Nephron (organoid): ENCODE data around the gene TEX261.

Source experiments
- H3K27ac Mint-ChIP-seq, 3 experiments: 2 replicates each; pipeline ENCODE4 v1.8.0; 2020; ENCODE audit warnings: mixed read lengths in 3 of 3, mild to moderate bottlenecking in 2 of 3, moderate library complexity in 1 of 3
- H3K27me3 Mint-ChIP-seq: 2 replicates; pipeline ENCODE4 v1.8.0; 2021; ENCODE audit warnings: low read depth, mild to moderate bottlenecking, moderate library complexity, mixed read lengths
- H3K36me3 Mint-ChIP-seq: 2 replicates; pipeline ENCODE4 v1.8.0; 2020; ENCODE audit warnings: low read depth, mixed read lengths
- H3K4me1 Mint-ChIP-seq: 2 replicates; pipeline ENCODE4 v1.8.0; 2020; ENCODE audit warnings: mixed read lengths
- H3K4me3 Mint-ChIP-seq, 3 experiments: 2 replicates each; pipeline ENCODE4 v1.8.0; 2020; ENCODE audit warnings: mild to moderate bottlenecking in 3 of 3, mixed read lengths in 3 of 3, moderate library complexity in 2 of 3
- H3K9me3 Mint-ChIP-seq: 2 replicates; pipeline ENCODE4 v1.8.0; 2020; ENCODE audit warnings: mixed read lengths
- CTCF ChIP-seq, 3 experiments: fragments of 200-600 bp; sonication (generic); IDR thresholded peaks; one replicate each; pipeline ENCODE4 v1.5.0; 2021; ENCODE audit warnings: antibody characterized with exemption in 3 of 3; ENCODE audit not compliant: unreplicated experiment in 3 of 3

The TEX261 gene

GRCh38 chr2:70948337-70949003 lies 46.2 kb downstream of the TEX261 start:
- Mint-ChIP-seq H3K36me3 (no peaks in the 10 kb centered on the region), H3K27ac (no peak overlapping the region), H3K4me3 (peak overlapping the region; percentile 61 to 69 (median 67)), H3K9me3 (no peaks in the 10 kb centered on the region), H3K4me1 (no peaks in the 10 kb centered on the region), H3K27me3 (peaks cover 88% of the 10 kb centered on the region)
- TF ChIP-seq CTCF (IDR thresholded peaks at IDR 0.05; ENCODE audit: unreplicated experiment in 3 of 3) = peak; percentile 93

GRCh38 chr2:70947556-70948184 lies 47.0 kb downstream of the TEX261 start:
- H3K9me3 Mint-ChIP-seq = no peaks in the 10 kb centered on the region
- H3K36me3 Mint-ChIP-seq = no peaks in the 10 kb centered on the region
- H3K27me3 Mint-ChIP-seq = peaks cover 88% of the 10 kb centered on the region
- TF ChIP-seq CTCF (IDR thresholded peaks at IDR 0.05; ENCODE audit: unreplicated experiment in 3 of 3) = no peak
- no peak overlapping the region for H3K4me3 Mint-ChIP-seq
- no peaks in the 10 kb centered on the region for H3K4me1 Mint-ChIP-seq
- no peak overlapping the region for H3K27ac Mint-ChIP-seq

GRCh38 chr2:70946832-70947442 lies 47.7 kb downstream of the TEX261 start:
- H3K4me1 Mint-ChIP-seq = no peaks in the 10 kb centered on the region
- H3K36me3 Mint-ChIP-seq = no peaks in the 10 kb centered on the region
- H3K27ac Mint-ChIP-seq = no peak overlapping the region
- TF ChIP-seq CTCF (IDR thresholded peaks at IDR 0.05; ENCODE audit: unreplicated experiment in 3 of 3) = peak; percentile 69 to 79 (median 76)
- H3K27me3 Mint-ChIP-seq = peaks cover 88% of the 10 kb centered on the region
- no peak overlapping the region for H3K4me3 Mint-ChIP-seq
- H3K9me3 Mint-ChIP-seq = no peaks in the 10 kb centered on the region

- H3K27ac Mint-ChIP-seq = no peak overlapping the region
- no peak for TF ChIP-seq CTCF (IDR thresholded peaks at IDR 0.05; ENCODE audit: unreplicated experiment in 3 of 3)
- H3K9me3 Mint-ChIP-seq = no peaks in the 10 kb centered on the region
- H3K36me3 Mint-ChIP-seq = no peaks in the 10 kb centered on the region
- H3K4me1 Mint-ChIP-seq = peaks cover 7% of the 10 kb centered on the region
- H3K27me3 Mint-ChIP-seq = peaks cover 87% of the 10 kb centered on the region
- H3K4me3 Mint-ChIP-seq = no peak overlapping the region
Observed at GRCh38 chr2:70944111-70944690, 50.5 kb downstream of the TEX261 start.

GRCh38 chr2:70943205-70943871 lies 51.3 kb downstream of the TEX261 start:
- H3K4me1 Mint-ChIP-seq = peaks cover 7% of the 10 kb centered on the region
- H3K4me3 Mint-ChIP-seq = no peak overlapping the region
- H3K36me3 Mint-ChIP-seq = no peaks in the 10 kb centered on the region
- no peaks in the 10 kb centered on the region for H3K9me3 Mint-ChIP-seq
- TF ChIP-seq CTCF (IDR thresholded peaks at IDR 0.05; ENCODE audit: unreplicated experiment in 3 of 3) = no peak
- peaks cover 85% of the 10 kb centered on the region for H3K27me3 Mint-ChIP-seq
- H3K27ac Mint-ChIP-seq = no peak overlapping the region
